Neural progenitor cell (in vitro differentiated cells): ENCODE results near the gene SLX4IP.

Experiments
- CTCF ChIP-seq: fragments of 200-600 bp; sonication (generic); IDR thresholded peaks from 2 replicates; pipeline ENCODE4 v1.5.1; 2017; ENCODE audit warnings: antibody characterized with exemption, mild to moderate bottlenecking
- EZH2 ChIP-seq: fragments of 200-600 bp; sonication (generic); IDR thresholded peaks from 2 replicates; pipeline ENCODE4 v1.6.1; 2017; ENCODE audit warnings: antibody characterized with exemption, mild to moderate bottlenecking, moderate library complexity
- EZH2phosphoT487 ChIP-seq: fragments of 200-600 bp; sonication (generic); IDR thresholded peaks from 2 replicates; pipeline ENCODE4 v1.6.1; 2017; ENCODE audit warnings: antibody characterized with exemption

- no peak for TF ChIP-seq CTCF
- no peak for TF ChIP-seq EZH2
- TF ChIP-seq EZH2phosphoT487: no peak
These were observed 18.1 kb downstream of the SLX4IP start for GRCh38 chr20:10453241-10453640.
